ENCODE data around the gene SCEL. TPM values are rescaled to one million over a fixed set of nuclear protein-coding genes. Genes with fewer than 3 reads are reported as not detected.

Gene SCEL
- total RNA-seq, 4 donors from 2014 or later, result not detected

- Histone ChIP-seq H3K27me3 (no peaks in the 10 kb centered on the region), H3K4me1 (no peaks in the 10 kb centered on the region), H3K4me3 (no peak overlapping the region), H3K36me3 (no peaks in the 10 kb centered on the region), H3K9me3 (no peaks in the 10 kb centered on the region), H3K27ac (no peak overlapping the region)
- no peak for DNase-seq
- TF ChIP-seq, protein P1, sequence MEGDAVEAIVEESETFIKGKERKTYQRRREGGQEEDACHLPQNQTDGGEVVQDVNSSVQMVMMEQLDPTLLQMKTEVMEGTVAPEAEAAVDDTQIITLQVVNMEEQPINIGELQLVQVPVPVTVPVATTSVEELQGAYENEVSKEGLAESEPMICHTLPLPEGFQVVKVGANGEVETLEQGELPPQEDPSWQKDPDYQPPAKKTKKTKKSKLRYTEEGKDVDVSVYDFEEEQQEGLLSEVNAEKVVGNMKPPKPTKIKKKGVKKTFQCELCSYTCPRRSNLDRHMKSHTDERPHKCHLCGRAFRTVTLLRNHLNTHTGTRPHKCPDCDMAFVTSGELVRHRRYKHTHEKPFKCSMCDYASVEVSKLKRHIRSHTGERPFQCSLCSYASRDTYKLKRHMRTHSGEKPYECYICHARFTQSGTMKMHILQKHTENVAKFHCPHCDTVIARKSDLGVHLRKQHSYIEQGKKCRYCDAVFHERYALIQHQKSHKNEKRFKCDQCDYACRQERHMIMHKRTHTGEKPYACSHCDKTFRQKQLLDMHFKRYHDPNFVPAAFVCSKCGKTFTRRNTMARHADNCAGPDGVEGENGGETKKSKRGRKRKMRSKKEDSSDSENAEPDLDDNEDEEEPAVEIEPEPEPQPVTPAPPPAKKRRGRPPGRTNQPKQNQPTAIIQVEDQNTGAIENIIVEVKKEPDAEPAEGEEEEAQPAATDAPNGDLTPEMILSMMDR (IDR thresholded peaks at IDR 0.05), result no peak
- no peak for TF ChIP-seq POLR2A (IDR thresholded peaks at IDR 0.05)
Measured at GRCh38 chr13:77584106-77584505, 48.6 kb downstream of the SCEL start.

- no peak for DNase-seq
- H3K27me3 ChIP-seq, result no peaks in the 10 kb centered on the region
- H3K27ac ChIP-seq, result no peak overlapping the region
- H3K4me3 ChIP-seq, result no peak overlapping the region
- no peaks in the 10 kb centered on the region for H3K4me1 ChIP-seq
- TF ChIP-seq POLR2A (IDR thresholded peaks at IDR 0.05), result no peak
- TF ChIP-seq, protein P1 (IDR thresholded peaks at IDR 0.05), result no peak
- H3K36me3 ChIP-seq, result no peaks in the 10 kb centered on the region
- H3K9me3 ChIP-seq, result no peaks in the 10 kb centered on the region
Measured at GRCh38 chr13:77595166-77595810, 59.8 kb downstream of the SCEL start.

- no peak overlapping the region for H3K27ac ChIP-seq
- H3K36me3 ChIP-seq, result no peaks in the 10 kb centered on the region
- TF ChIP-seq, protein P1 (IDR thresholded peaks at IDR 0.05), result no peak
- no peak for TF ChIP-seq POLR2A (IDR thresholded peaks at IDR 0.05)
- H3K27me3 ChIP-seq, result no peaks in the 10 kb centered on the region
- DNase-seq, result no peak
- H3K9me3 ChIP-seq, result no peaks in the 10 kb centered on the region
- no peaks in the 10 kb centered on the region for H3K4me1 ChIP-seq
- no peak overlapping the region for H3K4me3 ChIP-seq
Measured at GRCh38 chr13:77596777-77597176, 61.3 kb downstream of the SCEL start.

- Histone ChIP-seq H3K9me3 (no peaks in the 10 kb centered on the region), H3K27ac (no peak overlapping the region), H3K27me3 (no peaks in the 10 kb centered on the region), H3K4me1 (no peaks in the 10 kb centered on the region), H3K36me3 (no peaks in the 10 kb centered on the region), H3K4me3 (no peak overlapping the region)
- DNase-seq, result no peak
- TF ChIP-seq, protein P1 (IDR thresholded peaks at IDR 0.05), result no peak
- TF ChIP-seq POLR2A (IDR thresholded peaks at IDR 0.05), result no peak
Measured at GRCh38 chr13:77599351-77599750, 63.8 kb downstream of the SCEL start.

DNA sequence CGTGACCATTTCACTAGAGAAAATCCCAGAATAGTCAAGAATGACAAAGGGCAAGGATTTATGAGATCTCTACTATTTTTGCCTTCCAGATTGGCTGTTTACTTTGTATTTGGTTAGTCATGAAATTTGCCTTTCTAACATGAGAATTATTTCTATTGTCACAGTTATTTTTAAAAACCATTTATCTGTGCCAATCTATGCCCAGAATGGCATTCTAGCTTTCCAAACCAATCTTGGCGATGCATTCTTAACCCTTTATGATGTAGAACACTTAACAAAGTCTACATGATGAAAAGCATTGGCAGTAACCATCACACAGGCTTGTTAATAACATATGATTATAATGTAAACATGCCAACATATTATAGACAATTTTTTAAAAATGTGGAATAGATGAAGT is 65.2 kb downstream of the SCEL start:
- H3K4me1 ChIP-seq, result no peaks in the 10 kb centered on the region
- H3K4me3 ChIP-seq, result no peak overlapping the region
- no peak for TF ChIP-seq POLR2A (IDR thresholded peaks at IDR 0.05)
- TF ChIP-seq, protein P1 (IDR thresholded peaks at IDR 0.05), result no peak
- no peaks in the 10 kb centered on the region for H3K27me3 ChIP-seq
- no peaks in the 10 kb centered on the region for H3K36me3 ChIP-seq
- H3K27ac ChIP-seq, result no peak overlapping the region
- no peaks in the 10 kb centered on the region for H3K9me3 ChIP-seq
- no peak for DNase-seq

GRCh38 chr13:77611068-77611467 is 75.6 kb downstream of the SCEL start:
- H3K27me3 ChIP-seq, result no peaks in the 10 kb centered on the region
- no peak overlapping the region for H3K4me3 ChIP-seq
- no peaks in the 10 kb centered on the region for H3K4me1 ChIP-seq
- H3K27ac ChIP-seq, result no peak overlapping the region
- TF ChIP-seq, protein P1 (IDR thresholded peaks at IDR 0.05), result no peak
- no peak for DNase-seq
- no peaks in the 10 kb centered on the region for H3K9me3 ChIP-seq
- H3K36me3 ChIP-seq, result no peaks in the 10 kb centered on the region

Measured in Peyer's patch (tissue), 4 donors.